ENCODE data around the gene YAP1.

The YAP1 gene

DNA sequence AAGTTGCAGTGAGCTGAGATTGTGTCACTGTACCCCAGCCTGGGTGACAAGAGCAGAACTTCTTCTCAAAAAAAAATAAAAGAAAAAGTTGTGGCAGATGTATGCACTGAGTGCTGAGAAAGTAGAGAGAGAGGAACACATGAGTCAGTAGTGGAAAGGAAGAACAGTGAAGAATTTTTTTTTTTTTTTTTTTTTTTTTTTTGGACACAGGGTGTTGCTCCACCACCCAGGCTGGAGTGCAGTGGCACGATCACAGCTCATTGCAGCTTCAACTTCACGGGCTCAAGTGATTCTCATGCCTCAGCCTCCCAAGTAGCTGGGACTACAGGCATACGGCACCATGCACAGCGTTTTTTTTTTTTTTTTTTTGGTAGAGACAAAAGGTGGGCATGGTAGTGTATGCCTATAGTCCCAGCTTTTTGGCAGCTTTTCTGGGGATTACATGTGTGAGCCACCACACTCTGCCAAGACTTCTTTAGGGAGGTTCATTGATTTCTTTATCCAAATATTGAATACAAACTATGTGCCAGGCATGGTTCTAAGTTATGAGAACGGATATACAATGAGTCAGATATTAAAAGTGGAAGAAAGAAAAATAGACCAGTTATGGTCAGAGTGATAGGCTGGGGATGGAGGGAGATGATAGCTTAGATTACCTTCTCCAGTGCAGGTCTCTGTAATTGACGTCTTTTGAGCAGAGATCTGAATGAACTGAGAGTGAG is 62.0 kb downstream of the YAP1 start:
- Histone ChIP-seq H3K4me1 (ENCODE audit: control insufficient read depth, insufficient read depth, low read length) (peaks cover 10% of the 10 kb centered on the region), H3K36me3 (ENCODE audit: control insufficient read depth, insufficient read depth, low read length) (no peaks in the 10 kb centered on the region), H3K27me3 (ENCODE audit: control insufficient read depth, insufficient read depth, low read length) (no peaks in the 10 kb centered on the region), H3K9ac (ENCODE audit: low read length) (no peak overlapping the region), H3K4me3 (ENCODE audit: low read length) (no peak overlapping the region), H3K9me3 (ENCODE audit: control insufficient read depth, low read length) (no peaks in the 10 kb centered on the region)

DNA sequence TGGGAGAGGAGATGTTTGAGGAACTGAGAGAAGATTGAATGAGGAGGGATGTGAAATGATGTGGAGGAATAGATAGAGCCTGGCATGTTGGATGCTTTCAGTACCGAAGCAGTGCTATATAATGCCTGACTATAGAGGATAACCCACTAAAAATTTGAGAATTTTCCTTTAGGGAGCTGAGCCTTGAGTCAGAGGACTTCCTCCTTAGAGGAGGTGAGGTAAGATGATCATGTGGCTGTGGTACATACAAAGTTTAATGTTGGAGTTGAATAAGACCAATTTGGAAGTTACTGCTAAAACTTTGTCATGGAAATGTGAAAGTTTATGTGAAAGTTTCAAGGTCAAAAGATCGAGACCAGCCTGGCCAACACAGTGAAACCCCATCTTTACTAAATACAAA is 66.9 kb downstream of the YAP1 start:
- H3K9ac ChIP-seq (ENCODE audit: low read length): no peak overlapping the region
- no peaks in the 10 kb centered on the region for H3K27me3 ChIP-seq (ENCODE audit: control insufficient read depth, insufficient read depth, low read length)
- no peaks in the 10 kb centered on the region for H3K9me3 ChIP-seq (ENCODE audit: control insufficient read depth, low read length)

DNA sequence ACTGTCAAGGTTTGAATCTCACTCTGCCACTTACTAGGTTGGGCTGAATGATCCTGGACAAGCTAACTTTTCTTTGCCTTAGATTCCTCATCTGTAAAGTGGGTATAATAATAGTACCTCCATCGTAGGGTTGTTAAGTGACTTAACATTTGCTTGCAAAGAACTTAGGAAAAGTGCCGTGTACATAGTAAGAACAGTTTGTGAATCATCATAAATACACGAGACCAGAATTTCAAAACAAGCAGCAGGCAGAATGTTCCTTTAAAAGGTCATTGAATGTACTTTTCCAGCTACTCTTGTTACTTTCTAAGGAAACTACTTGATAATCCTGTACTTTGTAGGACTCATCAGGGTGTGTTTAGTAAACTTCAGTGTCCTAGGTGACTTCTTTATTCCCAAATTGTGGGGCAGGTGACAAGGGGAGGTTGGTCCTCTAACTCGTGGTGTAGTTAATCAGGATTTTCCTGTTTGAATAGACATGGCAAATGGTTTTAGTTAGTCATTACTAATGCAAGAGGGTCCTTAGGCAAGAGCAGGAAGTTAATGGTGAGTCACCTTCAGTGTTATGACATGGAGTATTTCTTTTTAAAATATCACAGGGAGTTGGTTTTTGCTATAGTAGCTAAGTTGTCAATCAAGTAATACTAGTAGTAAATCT is 67.9 kb downstream of the YAP1 start:
- Histone ChIP-seq H3K9me3 (ENCODE audit: control insufficient read depth, low read length) (no peaks in the 10 kb centered on the region), H3K27me3 (ENCODE audit: control insufficient read depth, insufficient read depth, low read length) (no peaks in the 10 kb centered on the region), H3K9ac (ENCODE audit: low read length) (no peak overlapping the region), H3K4me3 (ENCODE audit: low read length) (no peak overlapping the region), H3K4me1 (ENCODE audit: control insufficient read depth, insufficient read depth, low read length) (peaks cover 11% of the 10 kb centered on the region), H3K36me3 (ENCODE audit: control insufficient read depth, insufficient read depth, low read length) (no peaks in the 10 kb centered on the region)

More for the DNA sequence above, 66.9 kb downstream of the YAP1 start:
- Histone ChIP-seq H3K4me3 (ENCODE audit: low read length) (no peak overlapping the region), H3K36me3 (ENCODE audit: control insufficient read depth, insufficient read depth, low read length) (no peaks in the 10 kb centered on the region), H3K4me1 (ENCODE audit: control insufficient read depth, insufficient read depth, low read length) (peaks cover 11% of the 10 kb centered on the region)

DNA sequence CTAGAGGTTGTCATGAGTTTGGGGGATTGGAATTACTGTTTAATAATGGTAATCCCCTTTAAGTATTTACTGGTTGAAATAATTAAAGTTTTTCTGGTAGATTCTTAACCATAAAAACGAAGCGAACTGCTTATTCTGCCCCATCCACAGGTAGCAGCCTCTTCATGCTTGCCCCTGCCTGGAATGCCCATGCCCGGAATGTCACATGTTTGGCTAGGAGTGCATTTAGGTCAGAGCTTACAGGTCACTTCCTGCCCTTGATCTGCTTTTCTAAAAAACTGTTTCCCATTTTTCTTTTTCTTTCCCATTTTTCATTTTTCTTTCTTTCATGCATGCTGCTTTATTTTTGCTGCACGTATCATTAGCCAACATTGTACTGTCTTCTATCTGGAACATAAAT is 69.1 kb downstream of the YAP1 start:
- Histone ChIP-seq H3K9me3 (ENCODE audit: control insufficient read depth, low read length) (no peaks in the 10 kb centered on the region), H3K4me1 (ENCODE audit: control insufficient read depth, insufficient read depth, low read length) (peaks cover 11% of the 10 kb centered on the region), H3K36me3 (ENCODE audit: control insufficient read depth, insufficient read depth, low read length) (no peaks in the 10 kb centered on the region), H3K4me3 (ENCODE audit: low read length) (no peak overlapping the region), H3K9ac (ENCODE audit: low read length) (no peak overlapping the region), H3K27me3 (ENCODE audit: control insufficient read depth, insufficient read depth, low read length) (no peaks in the 10 kb centered on the region)

DNA sequence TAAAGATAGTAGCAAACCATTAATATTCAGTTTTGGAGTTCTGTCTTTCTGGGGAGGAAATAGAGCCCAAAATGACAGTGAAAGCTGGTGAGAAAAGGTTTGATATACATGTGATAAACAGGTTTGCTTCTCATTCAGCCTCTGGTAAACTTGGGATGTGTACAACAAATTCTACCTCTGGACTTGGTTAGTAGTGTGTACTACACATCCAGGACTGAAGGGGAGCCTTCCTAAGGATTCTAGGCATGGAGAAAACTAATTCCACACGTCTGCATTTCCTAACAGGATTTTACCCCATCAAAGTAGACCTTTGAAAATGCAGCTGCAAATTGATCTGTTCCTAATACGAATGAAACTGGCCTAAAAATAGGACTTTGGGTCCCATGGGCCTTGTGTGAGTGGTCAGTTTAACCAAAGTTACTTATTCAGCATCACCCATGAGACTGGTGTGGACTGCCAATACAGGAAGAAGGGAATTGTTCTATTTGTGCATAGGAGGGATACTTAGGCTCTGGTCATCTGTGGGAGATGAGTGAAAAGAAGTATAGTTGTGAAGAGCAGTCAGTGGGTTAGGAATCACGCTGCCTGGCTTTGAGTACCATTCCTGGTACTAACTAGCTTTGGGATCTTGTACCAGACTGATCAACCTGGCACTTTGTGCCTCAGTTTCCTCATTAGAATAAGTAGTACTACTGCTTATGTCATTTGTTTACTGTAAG is 74.2 kb downstream of the YAP1 start:
- no peaks in the 10 kb centered on the region for H3K27me3 ChIP-seq (ENCODE audit: control insufficient read depth, insufficient read depth, low read length)
- no peaks in the 10 kb centered on the region for H3K9me3 ChIP-seq (ENCODE audit: control insufficient read depth, low read length)
- no peak overlapping the region for H3K4me3 ChIP-seq (ENCODE audit: low read length)
- no peaks in the 10 kb centered on the region for H3K36me3 ChIP-seq (ENCODE audit: control insufficient read depth, insufficient read depth, low read length)
- H3K9ac ChIP-seq (ENCODE audit: low read length): no peak overlapping the region
- H3K4me1 ChIP-seq (ENCODE audit: control insufficient read depth, insufficient read depth, low read length): peaks cover 23% of the 10 kb centered on the region

DNA sequence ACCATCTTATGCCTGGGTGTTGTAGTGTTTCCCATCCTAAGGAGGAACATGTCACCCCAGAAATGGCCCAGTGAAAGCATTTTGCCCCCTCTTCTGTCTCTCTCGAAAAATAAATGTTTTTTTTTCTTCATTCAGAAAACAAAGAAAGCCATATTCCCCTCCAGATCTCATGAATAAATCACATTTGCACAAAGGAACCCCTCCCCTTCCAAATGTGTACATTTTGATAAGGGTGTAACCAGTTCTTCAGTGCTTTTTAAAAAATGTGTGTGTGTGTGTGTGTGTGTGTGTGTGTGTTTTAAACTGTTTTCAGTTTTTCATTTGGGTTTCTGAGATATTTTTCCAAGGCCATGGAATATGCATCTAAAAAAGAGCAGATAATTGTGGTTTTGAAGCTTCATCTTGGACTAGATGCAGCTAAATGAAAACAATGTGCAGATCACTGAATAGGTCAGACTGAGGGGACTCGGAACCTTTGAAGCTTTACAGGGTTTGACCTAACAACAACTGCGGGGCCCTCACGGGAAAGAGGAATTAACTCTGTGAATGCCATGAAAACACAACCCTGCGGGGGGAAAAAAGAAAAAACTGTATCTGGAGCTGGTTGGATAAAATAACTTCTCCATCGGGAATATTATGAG is 76.4 kb downstream of the YAP1 start:
- Histone ChIP-seq H3K36me3 (ENCODE audit: control insufficient read depth, insufficient read depth, low read length) (no peaks in the 10 kb centered on the region), H3K9me3 (ENCODE audit: control insufficient read depth, low read length) (no peaks in the 10 kb centered on the region), H3K4me3 (ENCODE audit: low read length) (no peak overlapping the region), H3K27me3 (ENCODE audit: control insufficient read depth, insufficient read depth, low read length) (no peaks in the 10 kb centered on the region), H3K4me1 (ENCODE audit: control insufficient read depth, insufficient read depth, low read length) (peaks cover 27% of the 10 kb centered on the region), H3K9ac (ENCODE audit: low read length) (no peak overlapping the region)

DNA sequence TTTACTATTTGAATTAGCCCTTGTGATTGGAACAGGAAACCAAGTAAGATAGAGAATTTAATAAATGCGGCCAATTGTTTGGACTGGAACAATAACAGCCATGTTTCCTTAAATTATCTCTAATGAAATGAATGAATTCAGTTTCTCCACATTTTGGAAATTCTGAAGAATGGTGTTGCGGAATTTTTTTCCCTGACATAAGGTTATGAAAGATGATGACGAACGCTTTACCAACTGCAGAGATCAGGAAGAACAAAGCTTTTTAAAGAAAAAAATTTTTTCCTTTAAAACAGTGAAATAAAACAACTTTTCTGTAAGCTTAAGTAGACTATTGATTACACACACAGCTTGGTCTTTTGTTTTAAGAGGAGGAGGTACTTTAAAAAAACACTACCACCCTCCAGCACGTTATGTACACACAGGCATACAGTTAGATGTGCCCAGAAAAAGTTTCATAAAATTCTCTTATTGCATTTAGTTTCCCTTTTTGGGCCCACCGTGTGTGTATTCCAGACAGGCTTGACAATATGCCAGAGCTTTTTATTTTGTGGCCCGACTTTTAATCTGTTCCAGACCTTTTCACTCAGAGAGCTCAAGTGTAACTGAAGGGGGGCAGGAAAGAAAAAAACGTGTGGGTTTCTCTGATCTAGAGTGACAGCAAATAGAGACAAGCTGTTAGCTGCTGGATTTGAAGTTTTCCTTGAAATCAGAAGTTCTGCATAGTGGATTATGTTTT is 77.3 kb downstream of the YAP1 start:
- Histone ChIP-seq H3K27me3 (ENCODE audit: control insufficient read depth, insufficient read depth, low read length) (no peaks in the 10 kb centered on the region), H3K4me3 (ENCODE audit: low read length) (no peak overlapping the region), H3K9ac (ENCODE audit: low read length) (no peak overlapping the region), H3K36me3 (ENCODE audit: control insufficient read depth, insufficient read depth, low read length) (no peaks in the 10 kb centered on the region), H3K9me3 (ENCODE audit: control insufficient read depth, low read length) (no peaks in the 10 kb centered on the region), H3K4me1 (ENCODE audit: control insufficient read depth, insufficient read depth, low read length) (peaks cover 29% of the 10 kb centered on the region)

DNA sequence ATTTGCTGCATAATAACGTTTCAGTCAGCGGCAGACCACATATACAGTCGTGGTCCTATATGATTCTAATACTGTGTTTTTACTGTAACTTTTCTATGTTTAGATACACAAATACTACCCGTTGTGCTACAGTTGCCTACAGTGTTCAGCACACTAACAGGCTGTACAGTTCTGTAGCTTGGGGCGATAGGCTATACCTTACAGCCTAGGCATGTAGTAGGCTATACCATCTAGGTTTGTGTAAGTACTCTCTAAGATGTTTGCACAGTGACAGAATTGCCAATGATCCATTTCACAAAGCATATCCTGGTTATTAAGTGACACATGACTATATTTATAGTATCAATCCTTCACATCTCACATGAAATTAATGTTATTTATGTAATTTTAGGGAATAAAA is 78.2 kb downstream of the YAP1 start:
- Histone ChIP-seq H3K27me3 (ENCODE audit: control insufficient read depth, insufficient read depth, low read length) (no peaks in the 10 kb centered on the region), H3K9me3 (ENCODE audit: control insufficient read depth, low read length) (no peaks in the 10 kb centered on the region), H3K36me3 (ENCODE audit: control insufficient read depth, insufficient read depth, low read length) (no peaks in the 10 kb centered on the region), H3K4me1 (ENCODE audit: control insufficient read depth, insufficient read depth, low read length) (peaks cover 33% of the 10 kb centered on the region), H3K4me3 (ENCODE audit: low read length) (no peak overlapping the region), H3K9ac (ENCODE audit: low read length) (no peak overlapping the region)

DNA sequence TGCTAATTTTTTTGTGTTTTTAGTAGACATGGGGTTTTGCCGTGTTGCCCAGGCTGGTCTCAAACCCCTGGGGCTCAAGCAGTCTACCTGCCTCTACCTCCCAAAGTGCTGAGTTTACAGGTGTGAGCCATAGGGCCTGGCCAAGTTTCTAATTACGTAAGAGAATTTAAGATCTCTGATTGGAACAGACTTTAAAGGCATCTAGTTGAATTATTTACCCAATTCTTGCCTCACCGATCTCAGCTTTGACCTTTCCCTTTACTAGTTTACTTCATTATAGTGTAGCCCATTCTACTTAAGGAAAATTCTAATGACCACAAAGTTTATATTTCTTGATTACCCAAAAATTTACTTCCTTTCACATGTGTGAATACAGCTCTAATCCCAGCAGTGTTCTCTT is 81.6 kb downstream of the YAP1 start:
- no peaks in the 10 kb centered on the region for H3K27me3 ChIP-seq (ENCODE audit: control insufficient read depth, insufficient read depth, low read length)
- H3K36me3 ChIP-seq (ENCODE audit: control insufficient read depth, insufficient read depth, low read length): no peaks in the 10 kb centered on the region
- H3K4me3 ChIP-seq (ENCODE audit: low read length): no peak overlapping the region

DNA sequence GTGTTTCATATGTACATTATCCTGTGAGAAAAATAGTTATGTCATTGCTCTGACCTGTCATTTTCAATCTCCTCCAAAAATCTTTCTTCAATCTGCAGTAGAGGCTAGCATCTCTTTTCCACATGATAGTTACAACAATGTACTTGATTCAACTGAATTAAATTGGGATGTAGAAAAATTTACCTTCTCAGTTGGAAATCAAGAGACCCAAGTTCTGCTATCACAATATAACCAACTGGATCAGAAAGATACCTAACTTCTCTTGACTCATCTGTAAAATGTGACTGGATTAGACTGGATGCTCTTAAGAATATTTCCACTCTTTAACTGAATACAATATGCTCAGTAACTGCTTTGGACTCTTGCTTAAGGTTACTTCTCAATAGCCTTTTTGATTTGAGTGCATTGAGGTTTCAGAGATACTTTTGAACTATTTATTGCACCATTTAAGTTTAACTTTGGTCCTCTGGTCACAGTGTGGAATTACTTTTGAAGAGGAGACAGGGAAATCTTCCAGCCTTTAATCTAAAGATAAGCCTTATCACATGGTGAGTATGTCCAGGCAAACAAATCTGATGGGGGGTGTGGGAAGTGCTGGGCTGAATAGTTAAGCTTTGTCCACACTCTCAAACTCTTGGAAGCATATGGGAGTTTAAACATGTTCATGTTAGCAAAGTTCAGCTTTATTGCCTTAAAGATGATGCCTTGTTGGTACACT is 82.3 kb downstream of the YAP1 start:
- Histone ChIP-seq H3K27me3 (ENCODE audit: control insufficient read depth, insufficient read depth, low read length) (no peaks in the 10 kb centered on the region), H3K9ac (ENCODE audit: low read length) (no peak overlapping the region), H3K9me3 (ENCODE audit: control insufficient read depth, low read length) (no peaks in the 10 kb centered on the region), H3K36me3 (ENCODE audit: control insufficient read depth, insufficient read depth, low read length) (no peaks in the 10 kb centered on the region), H3K4me1 (ENCODE audit: control insufficient read depth, insufficient read depth, low read length) (peaks cover 22% of the 10 kb centered on the region), H3K4me3 (ENCODE audit: low read length) (no peak overlapping the region)

More for the DNA sequence above, 81.6 kb downstream of the YAP1 start:
- no peaks in the 10 kb centered on the region for H3K9me3 ChIP-seq (ENCODE audit: control insufficient read depth, low read length)
- no peak overlapping the region for H3K9ac ChIP-seq (ENCODE audit: low read length)
- H3K4me1 ChIP-seq (ENCODE audit: control insufficient read depth, insufficient read depth, low read length): peaks cover 27% of the 10 kb centered on the region

DNA sequence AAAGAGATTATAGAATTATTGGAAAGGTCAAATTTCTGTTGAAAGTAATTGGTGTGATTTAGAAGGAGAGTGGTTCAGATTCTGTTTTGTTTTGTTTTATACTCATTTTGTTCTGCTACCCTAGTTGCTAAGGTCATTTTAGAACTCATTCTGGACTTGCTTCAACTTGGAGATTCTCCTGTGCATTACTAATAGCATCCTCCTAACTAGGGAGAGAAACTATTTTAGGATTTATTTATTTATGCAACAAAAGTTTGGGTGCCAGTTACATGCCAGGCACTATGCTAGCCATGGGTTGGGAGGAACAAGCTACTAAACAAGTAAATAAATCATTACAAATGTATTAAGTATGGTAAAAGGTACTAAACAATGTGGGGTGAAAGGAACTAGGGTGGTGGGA is 84.0 kb downstream of the YAP1 start:
- H3K4me3 ChIP-seq (ENCODE audit: low read length): no peak overlapping the region
- H3K4me1 ChIP-seq (ENCODE audit: control insufficient read depth, insufficient read depth, low read length): peaks cover 15% of the 10 kb centered on the region
- H3K27me3 ChIP-seq (ENCODE audit: control insufficient read depth, insufficient read depth, low read length): no peaks in the 10 kb centered on the region
- no peaks in the 10 kb centered on the region for H3K9me3 ChIP-seq (ENCODE audit: control insufficient read depth, low read length)
- H3K9ac ChIP-seq (ENCODE audit: low read length): no peak overlapping the region
- no peaks in the 10 kb centered on the region for H3K36me3 ChIP-seq (ENCODE audit: control insufficient read depth, insufficient read depth, low read length)

Measured in mucosa of stomach (tissue), 1 donor.